HG02642 (cell line): ENCODE results near the gene NAA40.

Source experiments
- ATAC-seq: cut with Tn5 transposase; IDR thresholded peaks from one replicate; pipeline ENCODE4 v1.9.1; 2021; ENCODE audit warnings: mild to moderate bottlenecking; ENCODE audit not compliant: unreplicated experiment, poor library complexity

Gene NAA40

DNA sequence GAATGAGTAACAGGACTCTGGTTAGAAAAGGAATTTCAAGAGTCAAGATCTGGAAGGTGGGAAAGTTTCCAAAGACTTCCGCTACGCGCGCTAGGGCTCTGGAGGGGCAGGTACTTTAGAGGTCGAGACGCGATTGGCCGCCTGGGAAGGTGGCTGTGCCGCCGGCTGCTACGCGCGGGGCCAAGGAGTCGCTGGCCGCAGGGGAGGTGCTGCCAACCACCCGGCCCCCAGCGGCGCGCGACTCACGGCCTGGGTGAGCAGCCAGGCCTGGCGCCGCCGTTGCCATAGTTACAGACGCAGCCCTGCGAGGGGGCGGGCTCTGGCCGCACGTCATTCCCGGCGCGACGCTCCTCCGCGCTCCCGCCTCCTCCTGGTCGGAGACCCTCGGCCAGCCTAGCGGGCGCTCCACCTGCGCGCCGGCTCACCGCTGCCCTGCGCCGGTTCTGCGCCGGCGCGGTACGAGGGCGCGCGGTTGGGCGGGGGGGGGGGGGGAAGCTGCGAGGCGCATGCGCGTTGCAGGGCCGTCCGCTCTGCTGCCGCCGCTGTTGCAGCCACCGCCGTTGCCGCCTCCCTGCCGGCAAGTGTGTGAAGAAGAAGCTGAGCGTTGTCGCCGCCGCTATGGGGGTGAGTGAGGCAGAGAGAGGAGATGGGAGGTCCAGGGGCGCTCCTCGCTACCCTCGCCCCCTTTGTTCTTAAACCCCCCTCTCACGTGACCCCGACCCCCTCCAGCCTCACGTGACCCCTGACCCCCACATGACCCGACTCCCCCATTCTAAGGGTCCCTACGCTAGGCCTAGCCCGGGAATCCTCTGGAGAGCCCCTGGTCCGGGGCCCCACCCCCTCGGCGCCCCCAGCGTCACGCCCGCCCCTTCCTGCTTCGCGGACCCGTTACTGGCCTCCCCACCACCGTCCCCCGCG is at the start of gene NAA40:
Gene NAA40 (plus strand): TSS at position 524 of the 918 bp plus-strand sequence. CDS start 95 bp downstream, at position 619.
- peak; percentile 91 for ATAC-seq

DNA sequence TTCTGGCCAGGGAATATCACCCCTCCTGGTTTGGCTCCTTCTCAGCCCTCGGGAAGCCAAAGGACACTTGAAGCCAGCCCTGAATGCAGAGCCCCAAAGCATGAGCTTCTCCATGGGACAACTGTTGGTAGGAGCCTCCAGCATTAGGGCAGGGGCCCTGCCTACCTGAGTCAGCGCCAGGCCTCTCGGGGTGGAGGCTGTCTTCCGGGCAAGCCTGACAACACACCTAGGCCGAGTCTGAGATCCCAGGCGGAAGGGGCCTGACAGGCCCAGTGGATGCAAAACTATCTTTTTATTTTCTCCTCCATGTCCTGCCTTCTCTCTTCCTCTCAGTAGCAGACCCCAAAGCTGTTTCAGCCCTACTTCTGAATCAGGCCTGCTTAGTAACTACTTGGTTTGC is 49.5 kb upstream of the NAA40 start:
- no peak for ATAC-seq

DNA sequence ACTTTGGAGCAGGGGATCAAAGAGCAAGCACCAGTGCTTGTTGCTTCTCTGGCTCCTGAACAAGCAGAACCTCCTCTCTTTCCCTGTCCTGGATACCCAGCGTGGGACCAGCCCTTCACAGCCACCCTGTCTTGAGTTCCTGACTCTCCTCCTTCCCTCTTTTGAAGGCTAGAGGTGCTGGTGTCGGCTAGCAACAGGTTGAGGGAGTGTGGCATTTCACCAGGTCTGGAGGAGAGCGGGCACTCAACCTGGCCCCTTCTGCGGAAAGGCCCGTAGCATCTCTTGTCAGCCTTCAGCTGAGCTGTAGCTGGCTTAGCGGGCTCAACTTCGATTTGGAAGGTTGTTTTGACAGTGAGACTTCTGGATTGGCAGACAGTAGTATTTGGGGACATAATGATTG is 48.4 kb upstream of the NAA40 start:
- ATAC-seq = no peak

DNA sequence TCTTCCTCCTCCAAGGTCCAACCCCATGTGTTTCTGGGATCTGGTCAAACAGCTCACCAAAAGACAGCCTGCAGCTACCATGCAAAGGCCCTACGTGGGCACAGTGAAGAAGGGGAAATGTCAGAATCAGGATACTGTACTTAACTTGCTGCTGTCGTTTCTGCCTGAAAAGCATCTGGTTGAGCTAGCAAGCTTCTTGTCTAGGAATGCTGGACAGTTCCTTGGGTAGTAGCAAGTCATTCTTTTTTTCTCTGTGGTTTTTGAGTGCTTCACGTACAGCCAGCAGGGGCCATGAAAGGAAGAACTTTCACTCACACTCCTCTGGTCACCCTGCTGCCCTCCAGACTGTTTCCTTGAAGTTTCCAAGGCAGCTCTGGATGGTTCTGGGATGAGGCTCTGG is 46.6 kb upstream of the NAA40 start:
- no peak for ATAC-seq

DNA sequence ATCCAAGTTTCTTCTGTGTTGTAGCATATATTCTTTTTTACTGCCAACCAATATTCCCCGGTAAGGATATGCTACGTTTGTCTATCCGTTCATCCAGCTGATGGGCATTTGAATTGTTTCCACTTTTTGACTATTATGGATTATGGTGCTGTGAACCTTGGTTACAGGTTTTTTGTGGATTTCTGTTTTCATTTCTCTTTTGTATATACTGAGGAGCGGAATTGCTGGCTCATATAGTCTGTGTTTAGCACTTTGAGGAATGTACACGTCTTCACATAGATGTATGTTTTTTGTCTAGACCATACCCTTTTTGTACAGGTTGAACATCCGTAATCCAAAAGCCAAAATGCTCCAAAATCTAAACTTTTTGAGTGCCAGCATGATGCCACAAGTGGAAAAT is 45.4 kb upstream of the NAA40 start:
- no peak for ATAC-seq

DNA sequence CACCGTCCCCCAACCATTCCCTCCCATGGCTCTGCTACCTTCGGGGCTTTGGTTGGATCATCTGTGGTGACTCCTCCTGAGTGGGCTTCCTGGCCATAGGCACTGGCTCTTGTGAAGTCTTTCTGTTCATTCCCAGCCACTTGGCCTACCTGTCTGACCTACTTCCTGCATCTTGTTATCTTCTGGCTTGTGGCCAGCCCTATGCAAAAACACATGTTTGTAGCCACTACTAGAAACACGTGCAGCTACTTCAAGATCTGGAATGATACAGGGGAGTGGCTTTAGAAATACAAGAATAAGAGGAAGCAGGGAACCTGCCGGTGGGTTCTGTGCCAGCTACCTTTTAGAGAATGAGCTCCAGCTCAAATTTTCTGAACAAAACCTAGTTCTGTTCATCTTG is 42.7 kb upstream of the NAA40 start:
- no peak for ATAC-seq

DNA sequence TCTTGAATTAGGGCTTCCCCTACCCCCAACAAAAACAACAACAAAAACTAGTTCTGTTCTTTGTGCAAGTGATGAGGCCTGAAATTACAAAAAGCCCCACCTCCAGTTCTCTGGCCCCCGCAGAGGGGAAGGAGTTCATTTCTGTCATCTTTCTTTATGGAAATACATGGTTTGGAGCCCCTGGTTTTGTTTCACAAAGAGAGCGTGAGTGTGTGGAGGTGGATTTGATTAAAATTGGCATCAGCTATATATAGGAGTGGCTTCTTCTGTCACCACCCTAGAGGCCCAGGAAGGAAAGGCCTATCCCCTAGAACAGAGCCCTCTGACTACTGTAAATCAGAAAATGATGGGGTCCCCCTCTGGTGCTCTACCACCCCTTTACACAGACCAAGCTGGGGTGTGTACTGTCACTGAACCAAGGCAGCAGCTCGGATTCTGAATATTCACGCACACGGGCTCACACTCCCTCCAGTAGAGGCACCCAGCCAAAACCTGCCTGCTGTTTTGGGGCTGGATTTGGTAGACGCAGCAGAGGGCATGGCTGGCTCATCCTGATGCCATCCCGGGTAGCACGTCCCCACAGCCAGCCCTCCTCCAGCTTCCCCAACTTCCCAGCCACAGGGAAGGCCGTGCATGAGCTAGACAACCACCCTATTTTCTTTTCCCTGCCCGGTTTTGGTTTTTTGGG is 41.2 kb upstream of the NAA40 start:
- no peak for ATAC-seq

DNA sequence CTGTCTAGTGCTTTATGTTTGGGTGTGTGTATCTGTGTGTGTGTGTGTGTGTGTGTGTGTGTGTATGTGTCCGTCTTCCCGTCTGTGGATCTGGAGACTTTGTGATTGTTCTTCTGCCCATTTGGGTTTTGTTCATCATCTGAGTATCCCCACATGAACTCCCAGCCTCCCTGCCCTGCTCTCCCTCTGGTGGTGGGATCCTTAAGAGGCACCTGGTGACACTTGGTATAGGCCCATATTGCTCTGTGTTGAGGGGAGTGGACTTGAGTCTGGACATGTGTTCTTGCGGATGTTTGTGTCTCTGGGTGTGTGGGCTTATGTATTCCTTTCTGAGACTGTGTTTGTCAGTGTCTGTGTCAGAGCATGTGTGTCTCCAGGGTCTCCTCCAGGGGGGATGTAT is 37.1 kb upstream of the NAA40 start:
- ATAC-seq = no peak

DNA sequence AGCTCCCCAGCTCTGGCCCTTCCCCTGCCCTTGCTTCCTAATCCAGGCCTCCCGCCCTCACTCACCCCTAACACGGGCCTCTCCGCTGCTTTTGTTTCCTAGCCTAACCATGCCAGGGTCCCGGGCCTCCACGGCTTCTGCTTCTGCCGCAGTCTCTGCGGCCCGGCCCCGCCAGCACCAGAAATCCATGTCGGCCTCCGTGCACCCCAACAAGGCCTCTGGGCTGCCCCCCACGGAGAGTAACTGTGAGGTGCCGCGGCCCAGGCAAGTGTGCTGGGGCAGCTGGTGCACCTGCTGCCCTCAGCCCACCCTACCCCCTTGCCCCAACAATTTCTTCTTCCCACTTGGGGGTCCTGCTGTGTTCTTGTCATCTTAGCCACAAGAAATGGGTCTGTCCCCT is 34.9 kb upstream of the NAA40 start:
- ATAC-seq = no peak

DNA sequence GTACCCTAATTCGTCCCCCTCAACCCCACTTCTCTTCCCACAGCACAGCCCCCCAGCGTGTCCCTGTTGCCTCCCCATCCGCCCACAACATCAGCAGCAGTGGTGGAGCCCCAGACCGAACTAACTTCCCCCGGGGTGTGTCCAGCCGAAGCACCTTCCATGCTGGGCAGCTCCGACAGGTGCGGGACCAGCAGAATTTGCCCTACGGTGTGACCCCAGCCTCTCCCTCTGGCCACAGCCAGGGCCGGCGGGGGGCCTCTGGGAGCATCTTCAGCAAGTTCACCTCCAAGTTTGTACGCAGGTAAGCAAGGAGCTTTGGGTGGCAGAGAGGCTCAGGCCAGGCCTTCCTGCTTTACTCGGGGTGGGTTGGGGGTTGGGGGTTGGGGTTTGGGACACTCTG is 34.1 kb upstream of the NAA40 start:
- ATAC-seq = no peak

DNA sequence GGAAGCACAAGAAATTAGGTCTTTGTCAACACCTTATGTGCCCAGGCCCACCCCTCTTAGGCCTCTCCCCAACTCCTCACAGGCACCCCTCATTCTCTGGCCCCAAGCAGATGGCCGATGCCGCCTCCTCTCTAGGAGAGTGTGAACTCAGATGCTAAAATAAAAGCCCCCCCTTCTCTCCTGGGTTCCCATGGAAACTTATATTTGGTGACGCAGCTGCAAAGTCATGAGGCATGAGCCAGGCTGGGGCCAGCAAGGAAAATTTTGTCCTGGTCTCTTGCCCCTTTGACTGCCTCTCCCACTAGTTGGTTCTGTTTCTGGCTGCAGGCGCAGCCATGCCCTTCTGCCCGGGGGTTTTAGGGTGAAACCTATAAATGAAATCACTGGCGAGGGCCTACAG is 33.6 kb upstream of the NAA40 start:
- no peak for ATAC-seq

DNA sequence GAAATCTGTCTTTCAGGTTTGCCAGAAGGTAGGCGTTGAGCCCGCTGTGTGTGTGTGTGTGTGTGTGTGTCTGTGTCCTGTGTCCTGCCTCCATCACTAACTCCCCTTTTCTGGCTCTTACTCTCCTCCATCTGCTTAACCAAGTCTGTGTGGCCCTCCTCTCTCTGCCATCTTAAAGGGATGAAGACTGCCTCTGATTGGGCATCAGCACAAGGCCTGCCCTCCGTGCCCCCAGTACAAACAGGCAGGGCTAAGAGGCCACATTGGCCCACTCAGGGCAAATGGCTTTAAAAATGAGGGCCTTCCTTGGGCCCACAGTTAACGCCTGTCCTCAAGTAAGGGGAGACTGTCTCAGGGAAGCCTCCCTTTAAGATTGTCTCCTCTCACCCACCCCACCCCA is 32.7 kb upstream of the NAA40 start:
- ATAC-seq = no peak

DNA sequence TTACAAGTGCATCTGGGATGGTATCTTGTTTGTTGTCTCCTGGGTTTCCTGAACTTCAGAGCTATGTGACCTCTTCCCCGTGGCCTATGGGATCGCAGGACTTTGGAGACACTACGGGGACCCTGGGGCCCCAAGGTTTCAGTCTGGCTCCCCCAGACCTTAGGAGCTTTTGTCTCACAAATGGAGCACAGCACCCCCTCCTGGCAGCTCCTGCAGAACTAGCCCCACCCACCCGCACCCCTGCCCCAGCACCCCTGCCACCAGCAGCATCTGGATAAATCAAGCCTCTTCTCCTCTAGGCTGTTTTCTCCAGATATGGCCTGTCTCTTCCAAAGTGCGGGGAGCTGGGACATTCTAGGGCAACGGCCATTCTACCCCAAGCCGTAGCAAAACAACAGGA is 32.2 kb upstream of the NAA40 start:
- no peak for ATAC-seq

DNA sequence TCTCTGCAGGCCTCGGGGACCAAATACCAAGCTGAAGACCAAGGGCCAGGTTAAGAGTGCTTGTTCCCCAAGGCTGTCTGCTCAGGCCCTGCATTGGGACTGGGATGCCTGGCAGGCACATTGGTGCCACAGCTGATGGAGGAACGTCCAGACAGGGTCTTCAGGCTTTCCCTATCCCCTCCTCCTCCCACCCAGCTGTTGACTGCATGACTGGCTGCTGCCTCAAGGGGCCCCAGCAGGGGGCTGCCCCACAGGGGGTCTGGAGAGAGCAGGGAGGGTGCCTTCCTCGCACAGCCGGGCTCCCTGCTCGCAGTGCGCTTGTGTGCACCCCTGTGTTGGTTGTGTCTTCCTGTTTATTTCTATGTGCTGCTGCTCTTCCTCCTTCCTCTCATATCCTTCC is 31.7 kb upstream of the NAA40 start:
- no peak for ATAC-seq

DNA sequence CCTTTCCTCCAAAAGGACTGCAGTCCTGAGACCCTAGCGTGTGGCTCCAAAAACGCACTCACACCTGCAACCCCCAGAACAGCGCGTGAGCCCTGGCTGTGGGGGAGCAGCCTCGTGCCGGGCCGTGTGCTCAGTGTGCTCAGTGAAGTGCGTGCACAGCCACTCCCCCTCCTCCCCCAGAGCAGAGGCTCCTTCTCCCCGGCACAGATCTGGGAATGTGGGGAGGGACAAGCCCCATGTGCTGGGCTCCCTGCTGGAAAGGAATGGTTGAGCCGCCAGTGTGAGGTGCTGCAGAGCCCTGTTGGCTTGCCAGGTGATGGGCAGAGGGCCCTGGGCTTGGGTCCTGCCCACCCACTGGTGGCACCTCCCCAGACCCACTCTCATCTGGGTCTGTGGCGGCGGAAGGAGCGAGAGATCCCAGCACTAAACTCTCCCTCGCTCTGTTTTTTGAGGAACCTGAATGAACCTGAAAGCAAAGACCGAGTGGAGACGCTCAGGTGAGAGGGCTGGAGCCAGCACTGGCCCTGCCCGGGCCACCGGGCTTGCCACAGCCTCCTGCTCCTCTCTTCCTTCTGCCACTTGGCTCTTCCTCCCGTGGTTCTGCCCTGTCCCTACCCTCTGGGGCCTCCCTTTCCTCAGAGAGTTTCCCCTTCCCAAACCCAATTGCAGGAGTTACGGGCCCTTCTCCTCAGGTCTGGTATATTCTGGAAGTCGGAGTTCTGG is 30.8 kb upstream of the NAA40 start:
- ATAC-seq = no peak

DNA sequence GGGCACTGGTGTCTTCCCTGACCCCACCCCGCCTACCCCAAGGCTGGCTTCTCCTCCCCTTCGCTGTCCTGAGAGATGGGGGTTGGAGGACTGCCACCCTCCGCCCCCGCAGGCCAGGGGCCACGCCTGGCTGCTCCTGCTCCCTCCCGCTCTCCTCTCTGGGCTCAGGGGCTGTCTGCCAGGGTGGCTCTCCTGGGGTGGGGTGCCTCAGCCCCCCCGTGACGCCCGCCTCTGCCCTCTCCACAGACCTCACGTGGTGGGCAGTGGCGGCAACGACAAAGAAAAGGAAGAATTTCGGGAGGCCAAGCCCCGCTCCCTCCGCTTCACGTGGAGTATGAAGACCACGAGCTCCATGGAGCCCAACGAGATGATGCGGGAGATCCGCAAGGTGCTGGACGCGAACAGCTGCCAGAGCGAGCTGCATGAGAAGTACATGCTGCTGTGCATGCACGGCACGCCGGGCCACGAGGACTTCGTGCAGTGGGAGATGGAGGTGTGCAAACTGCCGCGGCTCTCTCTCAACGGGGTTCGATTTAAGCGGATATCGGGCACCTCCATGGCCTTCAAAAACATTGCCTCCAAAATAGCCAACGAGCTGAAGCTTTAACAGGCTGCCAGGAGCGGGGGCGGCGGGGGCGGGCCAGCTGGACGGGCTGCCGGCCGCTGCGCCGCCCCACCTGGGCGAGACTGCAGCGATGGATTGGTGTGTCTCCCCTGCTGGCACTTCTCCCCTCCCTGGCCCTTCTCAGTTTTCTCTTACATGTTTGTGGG is 30.0 kb upstream of the NAA40 start:
- no peak for ATAC-seq

DNA sequence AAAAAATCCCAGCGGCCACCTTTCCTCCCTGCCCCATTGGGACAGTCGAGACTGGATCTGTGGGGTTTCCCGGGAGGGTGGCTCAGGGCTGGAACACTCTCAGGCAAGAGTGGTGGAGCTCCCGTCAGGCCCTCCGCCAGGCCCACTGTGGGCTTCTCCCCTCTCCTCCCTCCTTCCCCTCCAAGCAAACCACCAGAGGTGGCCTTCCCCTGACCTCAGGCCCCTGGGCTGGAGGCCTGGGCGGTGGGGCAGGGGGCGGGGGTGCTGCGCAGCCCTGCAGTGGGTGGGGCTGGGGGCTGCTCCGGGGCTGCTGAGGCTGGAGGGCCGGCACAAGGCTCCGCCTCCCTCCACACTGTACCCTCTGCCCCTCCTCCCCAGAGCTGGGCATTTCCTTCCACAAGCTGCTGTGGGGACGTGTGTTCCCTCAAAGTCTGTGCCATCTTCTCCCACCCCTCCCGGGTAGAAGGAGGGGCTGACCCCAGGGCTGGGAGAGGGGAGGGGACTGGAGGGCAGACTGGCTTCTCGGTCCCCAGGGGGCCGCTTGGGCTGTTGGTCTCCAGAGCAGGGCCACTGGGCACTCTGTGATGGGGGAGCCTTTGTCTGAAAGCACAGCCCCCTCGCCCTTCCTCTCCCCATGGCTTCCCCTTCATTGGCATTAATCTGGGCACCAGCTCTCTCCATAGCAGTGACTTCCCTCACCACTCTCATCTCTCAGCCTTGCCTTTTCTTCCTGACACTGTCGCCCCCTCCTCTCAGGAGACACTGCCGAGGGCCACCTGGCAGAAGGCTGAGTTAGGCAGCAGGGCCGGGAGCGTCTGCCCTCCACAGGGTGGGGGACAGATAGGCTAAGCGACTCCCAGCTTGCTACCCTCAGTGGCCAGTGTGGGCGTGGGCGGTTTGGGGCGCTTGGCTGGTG is 29.0 kb upstream of the NAA40 start:
- no peak for ATAC-seq

DNA sequence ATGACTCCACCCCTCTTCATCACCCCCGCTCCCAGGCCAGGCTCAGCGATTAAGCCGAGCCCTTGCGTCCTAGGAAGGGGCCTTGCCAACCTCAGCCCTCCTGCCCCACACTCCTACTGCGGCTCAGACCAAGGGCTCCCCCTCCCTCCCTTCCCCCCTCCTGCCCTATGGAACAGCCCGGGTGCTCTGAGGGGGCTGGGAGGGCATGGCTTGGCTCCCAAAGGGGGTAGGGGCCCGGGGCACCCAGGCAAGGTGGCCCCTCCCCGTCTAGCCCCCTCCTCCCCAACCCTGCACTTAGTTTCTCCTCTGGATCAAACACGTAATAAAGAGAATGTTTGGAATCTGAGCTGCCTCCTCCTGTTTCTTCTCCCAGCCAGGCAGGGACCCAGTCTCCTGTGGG is 28.1 kb upstream of the NAA40 start:
- ATAC-seq = no peak

DNA sequence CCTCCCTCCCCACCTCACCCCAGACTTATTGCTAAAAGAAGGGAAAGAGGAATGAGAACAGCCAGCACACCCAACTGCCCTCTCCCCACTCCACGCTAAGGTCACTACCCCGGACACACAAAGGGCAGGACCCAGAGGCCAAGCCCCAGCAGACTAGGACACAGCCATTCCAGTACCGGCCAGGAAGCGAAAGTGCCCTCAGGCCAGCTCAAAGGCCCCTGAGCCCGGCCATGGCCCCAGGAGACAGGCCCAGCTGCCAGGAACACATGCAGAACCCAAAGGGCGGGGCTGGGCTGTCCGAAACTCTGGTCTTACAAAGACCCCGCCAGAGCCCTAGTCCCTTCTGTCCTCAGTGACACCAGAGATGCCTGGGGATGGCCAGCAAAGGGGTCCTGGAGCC is 27.4 kb upstream of the NAA40 start:
- ATAC-seq = no peak
